IMR-90 (cell line): ENCODE results near the gene LRCH3. TPM values are rescaled to one million over a fixed set of nuclear protein-coding genes. Genes with fewer than 3 reads are reported as not detected.

Source experiments
- ATAC-seq: fragments of 200-7000 bp; cut with Tn5 transposase; 2 replicates; pipeline ENCODE4 v1.9.1; 2020; ENCODE audit warnings: low read depth, mild to moderate bottlenecking, moderate library complexity
- BruUV-seq: library from RNA; stranded (reverse); fragments of 400-500 nt; replicated peaks from 2 replicates; lab custom pipeline; 2021; lab: Mats Ljungman, UMichigan
- CTCF ChIA-PET: fragments of 300-600 bp; formaldehyde crosslinking; extraction: SDS; loops from one replicate; lab custom pipeline; 2021; ENCODE audit warnings: antibody characterized with exemption; lab: Yijun Ruan, JAX
- POLR2A ChIA-PET: fragments of 300-600 bp; sonication (Branson Sonifier 250); formaldehyde crosslinking; loops from one replicate; lab custom pipeline; 2022; ENCODE audit warnings: antibody characterized with exemption; ENCODE audit not compliant: unreplicated experiment; lab: Charles Lee
- DNase-seq: peaks from one replicate; pipeline ENCODE4 v3.0.0; 2013
- H2AFZ ChIP-seq: replicated peaks from 2 replicates; pipeline ENCODE3; 2013; ENCODE audit warnings: low read length, mild to moderate bottlenecking; ENCODE audit not compliant: poor library complexity
- H2AK5ac ChIP-seq: 2 replicates; pipeline ENCODE4 v1.6.1; 2013; ENCODE audit warnings: low read depth, low read length, inconsistent platforms
- H2AK9ac ChIP-seq: replicated peaks from 2 replicates; pipeline ENCODE3; 2013; ENCODE audit warnings: mild to moderate bottlenecking, low read depth, low read length, moderate library complexity; ENCODE audit not compliant: poor library complexity
- H2BK120ac ChIP-seq: 2 replicates; pipeline ENCODE4 v1.6.1; 2013; ENCODE audit warnings: low read depth, low read length, inconsistent platforms
- H2BK15ac ChIP-seq: 3 replicates; pipeline ENCODE4 v1.6.1; 2013; ENCODE audit warnings: low read depth, low read length, inconsistent platforms
- H2BK20ac ChIP-seq: 2 replicates; pipeline ENCODE4 v1.6.1; 2013; ENCODE audit warnings: low read depth, mild to moderate bottlenecking, inconsistent platforms, low read length, moderate library complexity
- H2BK5ac ChIP-seq: 2 replicates; pipeline ENCODE4 v1.6.1; 2013; ENCODE audit warnings: mild to moderate bottlenecking, low read depth, low read length, inconsistent platforms; ENCODE audit not compliant: poor library complexity, severe bottlenecking
- H3K14ac ChIP-seq: replicated peaks from 2 replicates; pipeline ENCODE4 v1.6.1; 2013; ENCODE audit warnings: low read depth, low read length, inconsistent platforms
- H3K18ac ChIP-seq: 2 replicates; pipeline ENCODE4 v1.6.1; 2013; ENCODE audit warnings: low read depth, low read length, control low read depth
- H3K23ac ChIP-seq: 2 replicates; pipeline ENCODE4 v1.6.1; 2013; ENCODE audit warnings: low read depth, low read length, inconsistent platforms
- H3K27ac ChIP-seq: 2 replicates; pipeline ENCODE4 v1.5.1; 2013; ENCODE audit warnings: mild to moderate bottlenecking, control low read depth, low read length; ENCODE audit not compliant: insufficient read depth
- H3K27me3 ChIP-seq: 2 replicates; pipeline ENCODE4 v1.6.1; 2013; ENCODE audit warnings: low read length; ENCODE audit not compliant: control insufficient read depth, insufficient read depth
- H3K36me3 ChIP-seq: 2 replicates; pipeline ENCODE4 v1.6.1; 2013; ENCODE audit warnings: low read length, mixed read lengths; ENCODE audit not compliant: control insufficient read depth, insufficient read depth
- H3K4ac ChIP-seq: 2 replicates; pipeline ENCODE4 v1.6.1; 2013; ENCODE audit warnings: low read depth, low read length, inconsistent platforms
- H3K4me1 ChIP-seq: 2 replicates; pipeline ENCODE4 v1.6.1; 2013; ENCODE audit warnings: low read length, mixed read lengths; ENCODE audit not compliant: control insufficient read depth, insufficient read depth
- H3K4me2 ChIP-seq: 2 replicates; pipeline ENCODE4 v1.6.1; 2013; ENCODE audit warnings: low read depth, mild to moderate bottlenecking, control low read depth, low read length, moderate library complexity
- H3K4me3 ChIP-seq: 2 replicates; pipeline ENCODE4 v1.5.1; 2013; ENCODE audit warnings: low read depth, mild to moderate bottlenecking, control low read depth, low read length, moderate library complexity; ENCODE audit not compliant: insufficient read depth
- H3K56ac ChIP-seq: 2 replicates; pipeline ENCODE4 v1.6.1; 2013; ENCODE audit warnings: low read length, inconsistent platforms; ENCODE audit not compliant: insufficient read depth; ENCODE audit errors: extremely low read depth
- H3K79me1 ChIP-seq, 2 experiments: 2 replicates each; pipeline ENCODE4 v1.6.1; 2013; ENCODE audit warnings: low read length in 2 of 2, inconsistent platforms in 1 of 2, low read depth in 1 of 2
- H3K9ac ChIP-seq: 2 replicates; pipeline ENCODE4 v1.6.1; 2013; ENCODE audit warnings: low read depth, low read length, control low read depth
- H3K9me1 ChIP-seq: 2 replicates; pipeline ENCODE4 v1.6.1; 2013; ENCODE audit warnings: low read length, inconsistent platforms; ENCODE audit not compliant: insufficient read depth
- H3K9me3 ChIP-seq: 2 replicates; pipeline ENCODE4 v1.6.1; 2013; ENCODE audit warnings: low read length; ENCODE audit not compliant: control insufficient read depth, insufficient read depth
- H4K20me1 ChIP-seq: 2 replicates; pipeline ENCODE4 v1.6.1; 2013; ENCODE audit warnings: low read length, inconsistent platforms; ENCODE audit not compliant: insufficient read depth
- H4K5ac ChIP-seq: 2 replicates; pipeline ENCODE4 v1.6.1; 2013; ENCODE audit warnings: mild to moderate bottlenecking, low read depth, low read length, control low read depth
- H4K8ac ChIP-seq, 2 experiments: 2 replicates each; pipeline ENCODE4 v1.6.1; 2013; ENCODE audit warnings: low read depth in 2 of 2, low read length in 2 of 2, control low read depth in 1 of 2, inconsistent platforms in 1 of 2
- H4K91ac ChIP-seq: 2 replicates; pipeline ENCODE4 v1.6.1; 2013; ENCODE audit warnings: low read depth, low read length, inconsistent platforms; ENCODE audit not compliant: insufficient read depth
- BHLHE40 ChIP-seq: fragments of 150-350 bp; IDR thresholded peaks from 2 replicates; pipeline ENCODE4 v1.6.1; 2016; ENCODE audit warnings: mild to moderate bottlenecking, low read depth, low read length
- CEBPB ChIP-seq: IDR thresholded peaks from 2 replicates; pipeline ENCODE4 v1.6.1; 2012; ENCODE audit warnings: low read depth, low read length, improper control_type of control experiment
- CHD1 ChIP-seq: IDR thresholded peaks from 2 replicates; pipeline ENCODE4 v1.6.1; 2012; ENCODE audit warnings: low read depth, low read length, improper control_type of control experiment
- MAFK ChIP-seq: IDR thresholded peaks from 2 replicates; pipeline ENCODE4 v1.6.1; 2012; ENCODE audit warnings: low read depth, low read length, improper control_type of control experiment
- NFE2L2 ChIP-seq: fragments of 150-350 bp; IDR thresholded peaks from 2 replicates; pipeline ENCODE4 v1.6.1; 2016; ENCODE audit warnings: low read depth, mild to moderate bottlenecking, low read length
- POLR2A ChIP-seq: IDR thresholded peaks from 2 replicates; pipeline ENCODE4 v1.6.1; 2012; ENCODE audit warnings: mild to moderate bottlenecking, low read depth, low read length
- RAD21 ChIP-seq: IDR thresholded peaks from 2 replicates; pipeline ENCODE4 v1.6.1; 2012; ENCODE audit warnings: low read length, improper control_type of control experiment
- RFX5 ChIP-seq: IDR thresholded peaks from 2 replicates; pipeline ENCODE4 v1.8.0; 2012; ENCODE audit warnings: low read depth, mild to moderate bottlenecking, low read length, moderate library complexity
- SMC3 ChIP-seq: fragments of 150-350 bp; IDR thresholded peaks from 2 replicates; pipeline ENCODE4 v1.6.1; 2016; ENCODE audit warnings: low read depth, mild to moderate bottlenecking, antibody characterized with exemption, low read length, moderate library complexity
- WGBS, 2 experiments: methylation state at CpG; one replicate each; pipeline versions ENCODE4 v1.1.5 to v1.1.7; 2013; ENCODE audit warnings: missing lambda C conversion rate in 2 of 2; ENCODE audit not compliant: insufficient read length in 1 of 2; ENCODE audit errors: extremely low coverage in 2 of 2; 5-methylcytosine and 5-hydroxymethylcytosine counted together
- dilution Hi-C: fragments of 300-500 bp; cut with HindIII; formaldehyde crosslinking; loops from one replicate; pipeline ENCODE4 v1.14.3; 2018; ENCODE audit warnings: low sequenced_read_pairs; ENCODE audit not compliant: unreplicated experiment
- in situ Hi-C: fragments of 300-500 bp; cut with MboI; formaldehyde crosslinking; loops from 3 replicates; pipeline ENCODE4 v1.14.3; 2019; ENCODE audit warnings: low sequenced_read_pairs, inconsistent platforms, mixed read lengths
- intact Hi-C: fragments of 100-400 bp; cut with micrococcal nuclease; formaldehyde crosslinking; loops from 2 replicates; pipeline ENCODE4 v1.10.0; 2022
- polyA plus RNA-seq, 3 experiments: library from polyadenylated mRNA; depleted of rRNA; stranded (reverse); fragments of >200 nt; gene quantifications; 2 replicates each; pipeline ENCODE4 v1.2.3, GENCODE V29; 2012; ENCODE audit warnings: low replicate concordance in 1 of 3
- total RNA-seq: library from RNA; depleted of rRNA; stranded (reverse); fragments of >200 nt; gene quantifications from 2 replicates; pipeline ENCODE4 v1.2.3, GENCODE V29; 2012
- TF ChIP-seq, protein P1 (sequence below): fragments of 150-350 bp; IDR thresholded peaks from 2 replicates; pipeline ENCODE4 v1.6.1; 2017; ENCODE audit warnings: mild to moderate bottlenecking, antibody characterized with exemption, low read length, low read depth
- TF ChIP-seq, protein P2 (sequence below): fragments of 150-350 bp; IDR thresholded peaks from 2 replicates; pipeline ENCODE4 v1.6.1; 2016; ENCODE audit warnings: low read depth, mild to moderate bottlenecking, low read length, moderate library complexity, borderline replicate concordance

Gene LRCH3
- total and polyA plus RNA-seq, 2 of the 4 experiments (the other 2 are of a cell fraction) = 28.5 to 40.5 TPM

DNA sequence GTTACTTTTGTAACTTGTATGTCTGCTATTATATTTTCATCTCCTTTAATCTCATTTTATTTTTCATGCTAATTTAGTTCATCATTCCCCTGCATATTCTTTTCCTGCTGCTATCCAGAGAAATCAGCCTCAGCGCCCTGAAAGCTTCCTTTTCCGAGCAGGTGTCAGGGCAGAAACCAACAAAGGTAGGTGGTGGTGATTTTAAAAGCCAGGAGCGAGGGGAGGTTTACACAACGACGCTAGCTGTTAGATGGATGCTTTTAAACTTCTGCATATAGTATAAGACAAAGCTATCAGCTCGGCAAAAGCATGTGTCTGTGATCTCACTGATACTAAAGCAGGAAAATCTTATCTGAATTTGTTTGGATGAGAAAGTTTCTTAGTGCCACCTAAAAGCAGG, 75.0 kb downstream of the LRCH3 start:
- H3K36me3 ChIP-seq = peaks cover 30% of the 10 kb centered on the region
- H3K27me3 ChIP-seq = no peaks in the 10 kb centered on the region
- DNase-seq = no peak
- no peak for ATAC-seq
- intact Hi-C loops (no loop called here), in situ Hi-C loops (no loop called here), dilution Hi-C loops (no loop called here)
- H3K18ac ChIP-seq = no peak overlapping the region
- H3K4me3 ChIP-seq = no peak overlapping the region
- no peak overlapping the region for H2AFZ ChIP-seq
- H2BK15ac ChIP-seq = no peak overlapping the region
- H2AK9ac ChIP-seq = no peak overlapping the region
- H3K14ac ChIP-seq = no peak overlapping the region
- H2BK5ac ChIP-seq = no peak overlapping the region
- no peak overlapping the region for H3K4ac ChIP-seq
- H4K91ac ChIP-seq = no peak overlapping the region
- H2BK20ac ChIP-seq = no peak overlapping the region
- H2AK5ac ChIP-seq = no peak overlapping the region
- TF ChIP-seq CEBPB (no peak), POLR2A (no peak), SMC3 (no peak), RAD21 (no peak), RFX5 (no peak), CHD1 (no peak), MAFK (no peak), NFE2L2 (no peak), BHLHE40 (no peak)
- TF ChIP-seq, protein P1, sequence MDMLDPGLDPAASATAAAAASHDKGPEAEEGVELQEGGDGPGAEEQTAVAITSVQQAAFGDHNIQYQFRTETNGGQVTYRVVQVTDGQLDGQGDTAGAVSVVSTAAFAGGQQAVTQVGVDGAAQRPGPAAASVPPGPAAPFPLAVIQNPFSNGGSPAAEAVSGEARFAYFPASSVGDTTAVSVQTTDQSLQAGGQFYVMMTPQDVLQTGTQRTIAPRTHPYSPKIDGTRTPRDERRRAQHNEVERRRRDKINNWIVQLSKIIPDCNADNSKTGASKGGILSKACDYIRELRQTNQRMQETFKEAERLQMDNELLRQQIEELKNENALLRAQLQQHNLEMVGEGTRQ = no peak
- TF ChIP-seq, protein P2, sequence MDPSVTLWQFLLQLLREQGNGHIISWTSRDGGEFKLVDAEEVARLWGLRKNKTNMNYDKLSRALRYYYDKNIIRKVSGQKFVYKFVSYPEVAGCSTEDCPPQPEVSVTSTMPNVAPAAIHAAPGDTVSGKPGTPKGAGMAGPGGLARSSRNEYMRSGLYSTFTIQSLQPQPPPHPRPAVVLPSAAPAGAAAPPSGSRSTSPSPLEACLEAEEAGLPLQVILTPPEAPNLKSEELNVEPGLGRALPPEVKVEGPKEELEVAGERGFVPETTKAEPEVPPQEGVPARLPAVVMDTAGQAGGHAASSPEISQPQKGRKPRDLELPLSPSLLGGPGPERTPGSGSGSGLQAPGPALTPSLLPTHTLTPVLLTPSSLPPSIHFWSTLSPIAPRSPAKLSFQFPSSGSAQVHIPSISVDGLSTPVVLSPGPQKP = no peak
- H4K20me1 ChIP-seq = no peaks in the 10 kb centered on the region
- no TSS peak for BruUV-seq
- no peaks in the 10 kb centered on the region for H3K9me3 ChIP-seq
- ChIA-PET CTCF (interaction anchor here (1.1 kb wide), 1 partner anchor 11 kb away, joined by 3 read pairs; no protein-coding TSS in a partner anchor), POLR2A (no interaction called here)
- no peak overlapping the region for H3K56ac ChIP-seq
- H3K9me1 ChIP-seq = no peaks in the 10 kb centered on the region
- H2BK120ac ChIP-seq = no peak overlapping the region
- no peak overlapping the region for H4K8ac ChIP-seq
- no CpG with 5 or more reads among the region's 6 CpGs for WGBS, 2 experiments
- no peak overlapping the region for H3K27ac ChIP-seq
- H3K23ac ChIP-seq = no peak overlapping the region
- H3K9ac ChIP-seq = no peak overlapping the region
- H4K5ac ChIP-seq = no peak overlapping the region
- H3K79me1 ChIP-seq = peaks cover 0 to 3% of the 10 kb centered on the region in 2 experiments; a peak in 3 of 4 replicates
- H3K4me1 ChIP-seq = no peaks in the 10 kb centered on the region
- no peak overlapping the region for H3K4me2 ChIP-seq
